ENCODE measurements around the gene BACE2. TPM values are rescaled to one million over a fixed set of nuclear protein-coding genes. Genes with fewer than 3 reads are reported as not detected.

BACE2 gene
- total RNA-seq, 4 donors from 2014 or later, result 59.0 to 89.1 (median 68.1) TPM

- intact Hi-C loops (cut with DNase I), result no loop called here
- 74% methylated on average over 5 of the region's 5 CpGs for WGBS, 2 donors
- TF ChIP-seq POLR2A (IDR thresholded peaks at IDR 0.05) (no peak), CTCF (IDR thresholded peaks at IDR 0.05) (no peak)
- DNase-seq, result no peak
- no peaks in the 10 kb centered on the region for H3K9me3 ChIP-seq
- H3K4me3 ChIP-seq (replicated peaks in 1 of 3), result no peak overlapping the region
- peaks cover 5 to 8% of the 10 kb centered on the region in 2 donors for H3K4me1 ChIP-seq
- H3K27ac ChIP-seq, result no peak overlapping the region
- no peaks in the 10 kb centered on the region for H3K36me3 ChIP-seq
- H3K27me3 ChIP-seq, result no peaks in the 10 kb centered on the region
Observed at GRCh38 chr21:41201385-41201784, 33.4 kb downstream of the BACE2 start.

- Histone ChIP-seq H3K9me3 (no peaks in the 10 kb centered on the region), H3K4me3 (replicated peaks in 1 of 3) (no peak overlapping the region), H3K4me1 (peaks cover 23 to 32% of the 10 kb centered on the region in 2 donors), H3K36me3 (no peaks in the 10 kb centered on the region), H3K27me3 (no peaks in the 10 kb centered on the region), H3K27ac (no peak overlapping the region)
- intact Hi-C loops (cut with DNase I), result no loop called here
- TF ChIP-seq POLR2A (IDR thresholded peaks at IDR 0.05) (no peak), CTCF (IDR thresholded peaks at IDR 0.05) (no peak)
- no peak for DNase-seq
- WGBS, 2 donors, result 95 to 96% methylated on average over 3 of the region's 3 CpGs
Observed at GRCh38 chr21:41204736-41205135, 36.8 kb downstream of the BACE2 start.

- Histone ChIP-seq H3K27ac (peak overlapping the region; percentile 23 to 71 (median 44)), H3K9me3 (no peaks in the 10 kb centered on the region), H3K4me1 (peaks cover 32 to 38% of the 10 kb centered on the region in 2 donors), H3K36me3 (no peaks in the 10 kb centered on the region), H3K4me3 (replicated peaks in 1 of 3) (no peak overlapping the region), H3K27me3 (no peaks in the 10 kb centered on the region)
- TF ChIP-seq CTCF (IDR thresholded peaks at IDR 0.05) (no peak), POLR2A (IDR thresholded peaks at IDR 0.05) (peak in 1 of 2 donors; percentile 12)
- DNase-seq, result peak; percentile 78 to 79
- intact Hi-C loops (cut with DNase I), result no loop called here
- WGBS, 2 donors, result 45 to 50% methylated on average over 17 of the region's 17 CpGs
Observed at GRCh38 chr21:41207401-41208375, 39.7 kb downstream of the BACE2 start.

- WGBS, 2 donors, result 83% methylated on average over 5 to 6 of the region's 6 CpGs
- H3K36me3 ChIP-seq, result no peaks in the 10 kb centered on the region
- TF ChIP-seq CTCF (IDR thresholded peaks at IDR 0.05) (no peak), POLR2A (IDR thresholded peaks at IDR 0.05) (no peak)
- no peaks in the 10 kb centered on the region for H3K9me3 ChIP-seq
- peak overlapping the region in 2 of 3 donors; percentile 44 to 71 for H3K27ac ChIP-seq
- H3K27me3 ChIP-seq, result no peaks in the 10 kb centered on the region
- no peak overlapping the region for H3K4me3 ChIP-seq (replicated peaks in 1 of 3)
- intact Hi-C loops (cut with DNase I), result no loop called here
- H3K4me1 ChIP-seq, result peaks cover 32 to 38% of the 10 kb centered on the region in 2 donors
- no peak for DNase-seq
Observed at GRCh38 chr21:41208376-41208763, 40.4 kb downstream of the BACE2 start.

- 92 to 96% methylated on average over 11 to 17 of the region's 17 CpGs for WGBS, 2 donors
- TF ChIP-seq POLR2A (IDR thresholded peaks at IDR 0.05) (no peak), CTCF (IDR thresholded peaks at IDR 0.05) (no peak)
- no peak for DNase-seq
- Histone ChIP-seq H3K36me3 (no peaks in the 10 kb centered on the region), H3K27me3 (no peaks in the 10 kb centered on the region), H3K4me1 (peaks cover 32 to 38% of the 10 kb centered on the region in 2 donors), H3K4me3 (replicated peaks in 1 of 3) (no peak overlapping the region), H3K27ac (no peak overlapping the region), H3K9me3 (no peaks in the 10 kb centered on the region)
- intact Hi-C loops (cut with DNase I), result no loop called here
Observed at GRCh38 chr21:41209016-41209619, 41.2 kb downstream of the BACE2 start.

Data from thyroid gland (tissue), 4 donors.